NCI-H510A (cell line): ENCODE results near the gene ACVR1B.

Experiments used
- DNase-seq: peaks from one replicate; lab custom pipeline; 2025; lab: John Stamatoyannopoulos, UW

ACVR1B gene

GRCh38 chr12:52022841-52023181 is 71.3 kb downstream of the ACVR1B start:
- peak; percentile 58 for DNase-seq

- DNase-seq: peak; percentile 36
Measured at GRCh38 chr12:52023182-52023975, 71.9 kb downstream of the ACVR1B start.

GRCh38 chr12:52023976-52024688 is 72.6 kb downstream of the ACVR1B start:
- DNase-seq: no peak

DNA sequence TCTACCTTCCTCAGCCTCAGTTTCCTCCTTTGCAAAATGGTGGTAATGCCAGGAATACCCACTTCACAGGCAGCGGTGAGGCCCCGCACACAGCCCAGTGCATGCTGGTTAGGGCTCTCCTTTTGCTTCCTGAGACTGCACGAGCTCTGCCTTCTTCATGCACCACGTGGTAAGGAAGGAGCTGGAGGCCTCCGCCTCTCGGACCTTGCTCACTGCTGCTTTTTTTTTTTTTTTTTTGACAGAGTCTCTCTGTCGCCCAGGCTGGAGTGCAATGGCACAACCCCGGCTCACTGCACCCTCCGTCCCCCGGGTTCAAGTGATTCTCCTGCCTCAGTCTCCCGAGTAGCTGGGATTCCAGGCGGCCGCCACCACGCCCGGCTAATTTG is 73.3 kb downstream of the ACVR1B start:
- DNase-seq: no peak

- DNase-seq: no peak
Measured at GRCh38 chr12:52026263-52026662, 74.8 kb downstream of the ACVR1B start.

GRCh38 chr12:52027085-52027843 is 75.8 kb downstream of the ACVR1B start:
- DNase-seq: no peak

GRCh38 chr12:52029685-52030084 is 78.2 kb downstream of the ACVR1B start:
- peak; percentile 66 for DNase-seq

DNA sequence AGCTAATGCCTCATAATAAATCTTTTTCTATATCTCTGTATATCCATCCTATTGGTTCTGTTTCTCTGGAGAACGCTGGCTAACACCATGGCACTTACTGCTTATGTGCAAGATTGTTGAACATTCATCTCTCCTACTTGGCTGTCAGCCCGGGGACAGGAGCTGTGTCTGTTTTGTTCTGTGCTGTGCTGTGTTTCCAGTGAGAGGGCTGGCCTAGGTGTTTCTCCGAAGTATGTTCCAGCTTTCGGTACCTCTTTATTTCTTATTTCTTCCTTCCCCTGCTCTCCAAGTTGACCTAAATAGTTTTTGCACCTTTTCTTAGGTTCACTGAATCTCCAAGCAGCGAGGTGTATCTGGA is 80.9 kb downstream of the ACVR1B start:
- no peak for DNase-seq

GRCh38 chr12:52032804-52033445 is 81.4 kb downstream of the ACVR1B start:
- DNase-seq: peak; percentile 96

- DNase-seq: no peak
Measured at GRCh38 chr12:52033446-52034140, 82.1 kb downstream of the ACVR1B start.

- DNase-seq: no peak
Measured at GRCh38 chr12:52035190-52035589, 83.7 kb downstream of the ACVR1B start.

DNA sequence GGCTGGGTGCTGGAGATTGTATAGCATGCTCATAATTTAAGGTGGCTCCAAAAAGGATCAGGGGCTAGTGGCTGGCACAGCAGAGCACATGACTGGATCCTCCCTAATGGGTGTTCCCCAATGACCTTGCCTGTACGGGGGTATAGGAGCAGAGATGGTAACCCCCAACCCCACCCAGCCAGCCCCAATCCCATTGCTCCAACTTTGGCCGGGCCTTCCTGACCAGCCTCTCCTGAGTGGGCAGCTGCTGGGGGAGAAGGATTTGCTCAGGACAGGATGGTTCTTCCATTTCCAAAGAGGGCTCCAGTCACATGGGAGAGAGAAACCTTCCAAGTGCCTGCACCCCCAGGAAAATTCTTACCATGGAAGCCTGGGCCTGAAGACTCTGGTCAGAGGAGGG is 84.4 kb downstream of the ACVR1B start:
- no peak for DNase-seq

DNA sequence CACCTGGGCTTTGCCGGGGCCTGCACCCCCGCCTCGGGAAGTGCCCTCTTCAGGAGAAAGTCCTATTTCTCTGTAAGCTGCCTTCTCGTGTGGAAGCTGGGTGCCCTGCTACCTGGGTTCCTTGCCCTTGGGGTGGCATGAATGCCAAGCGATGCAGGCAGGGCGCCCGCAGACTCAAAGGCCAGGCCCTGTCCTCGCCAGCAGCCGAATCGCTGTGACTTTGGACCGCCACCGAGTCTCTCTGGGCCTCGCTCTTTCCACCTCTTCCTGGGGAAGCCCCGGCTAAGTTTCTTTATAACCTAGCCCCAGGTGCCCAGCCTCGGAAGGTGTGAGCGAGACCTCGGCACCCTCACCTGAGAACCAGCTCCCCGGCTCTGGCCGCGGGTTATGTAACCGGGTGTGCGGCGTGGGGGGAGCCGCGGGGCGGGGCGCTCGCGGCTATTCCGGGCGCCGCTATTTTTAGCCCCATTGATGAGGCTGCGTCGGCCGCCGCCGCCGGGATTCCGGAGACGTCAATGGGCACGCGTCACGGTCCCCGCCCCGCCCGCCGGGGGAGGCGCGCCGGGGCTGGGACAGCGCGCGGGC is 85.2 kb downstream of the ACVR1B start:
- peak; percentile 69 for DNase-seq

GRCh38 chr12:52037248-52037861 is 85.9 kb downstream of the ACVR1B start:
- DNase-seq: no peak

GRCh38 chr12:52038447-52038846 is 86.9 kb downstream of the ACVR1B start:
- DNase-seq: no peak

DNA sequence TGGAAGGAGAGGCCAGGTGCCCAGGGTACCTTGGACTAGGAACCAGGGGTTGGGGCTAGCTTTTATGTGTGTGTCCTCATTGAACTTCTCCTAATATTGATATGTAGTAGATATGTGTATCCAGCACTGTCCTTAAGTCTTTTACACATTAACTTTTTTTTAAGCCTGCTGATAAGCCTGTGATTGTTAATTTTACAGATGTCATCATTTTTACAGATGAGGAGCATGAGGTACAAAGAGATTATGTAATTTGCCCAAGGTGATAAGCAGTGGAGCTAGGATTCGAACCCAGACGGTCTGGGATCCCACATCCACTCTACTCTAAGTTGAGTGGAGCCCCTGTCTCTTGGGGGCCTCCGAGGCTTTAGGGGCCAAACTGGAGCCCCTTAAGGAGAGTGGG is 89.5 kb downstream of the ACVR1B start:
- no peak for DNase-seq

DNA sequence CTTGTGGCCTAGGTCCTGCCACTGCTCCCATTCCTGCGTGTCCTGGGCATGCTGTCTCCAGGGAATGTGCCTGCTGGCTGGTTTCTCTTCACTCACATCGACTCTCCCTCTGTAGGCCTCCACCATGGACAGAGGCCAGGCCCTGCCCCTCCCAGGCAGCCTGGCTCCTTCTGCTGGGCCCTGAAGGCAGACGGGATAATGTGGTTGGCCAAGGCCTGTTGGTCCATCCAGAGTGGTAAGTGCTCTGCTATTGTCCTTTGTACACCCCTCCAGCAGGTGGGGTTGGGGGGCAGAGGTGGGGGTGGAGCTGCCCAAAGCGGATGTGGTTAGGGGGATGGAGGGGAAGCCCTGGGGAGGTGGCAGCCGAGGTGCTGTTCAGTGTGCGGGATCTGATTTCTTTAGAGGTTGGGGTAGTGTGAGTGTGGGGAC is 90.2 kb downstream of the ACVR1B start:
- no peak for DNase-seq

DNA sequence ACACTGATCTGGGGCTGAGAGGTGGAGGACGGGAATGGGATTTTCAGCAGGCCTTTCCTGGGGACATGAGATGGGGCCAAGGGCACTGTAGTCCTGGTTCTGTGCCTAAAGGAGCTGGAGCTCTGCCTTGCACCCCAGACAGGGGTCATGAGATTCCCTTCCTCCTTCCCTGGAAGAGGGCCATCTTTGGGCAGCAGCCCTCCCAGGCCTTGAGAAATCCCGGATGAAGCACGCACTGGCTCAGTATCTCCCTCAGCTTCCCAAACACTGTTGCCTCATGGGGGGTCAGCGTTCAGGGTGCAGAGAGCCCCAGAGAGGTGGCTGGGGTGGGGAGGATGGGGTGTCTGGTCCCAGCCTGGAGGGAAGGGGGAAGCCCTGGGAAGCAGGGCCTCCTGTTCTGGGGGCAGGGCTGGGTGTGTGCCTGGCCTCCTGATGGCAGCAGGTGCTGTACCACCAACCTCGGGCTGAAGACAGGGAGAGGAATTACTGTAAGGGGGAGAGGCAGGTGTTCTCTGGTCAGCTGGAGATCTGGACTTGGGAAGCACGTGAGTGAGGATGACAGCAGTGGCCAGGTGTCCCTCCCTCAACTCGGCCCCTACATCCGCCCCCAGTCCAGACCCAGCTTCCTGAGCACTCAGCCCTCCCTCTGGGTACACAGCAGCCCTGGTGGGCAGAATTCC is 91.3 kb downstream of the ACVR1B start:
- DNase-seq: peak; percentile 41

GRCh38 chr12:52043386-52044212 is 92.1 kb downstream of the ACVR1B start:
- no peak for DNase-seq
